NCI-H446 treated with DMSO at 0.1 percent for 48 hours (cell line): ENCODE data around the gene SCGB1D1.

ENCODE experiments used
- DNase-seq: peaks from one replicate; lab custom pipeline; 2025; lab: John Stamatoyannopoulos, UW

Gene SCGB1D1

GRCh38 chr11:62233730-62234129 is 43.7 kb downstream of the SCGB1D1 start:
- no peak for DNase-seq

DNA sequence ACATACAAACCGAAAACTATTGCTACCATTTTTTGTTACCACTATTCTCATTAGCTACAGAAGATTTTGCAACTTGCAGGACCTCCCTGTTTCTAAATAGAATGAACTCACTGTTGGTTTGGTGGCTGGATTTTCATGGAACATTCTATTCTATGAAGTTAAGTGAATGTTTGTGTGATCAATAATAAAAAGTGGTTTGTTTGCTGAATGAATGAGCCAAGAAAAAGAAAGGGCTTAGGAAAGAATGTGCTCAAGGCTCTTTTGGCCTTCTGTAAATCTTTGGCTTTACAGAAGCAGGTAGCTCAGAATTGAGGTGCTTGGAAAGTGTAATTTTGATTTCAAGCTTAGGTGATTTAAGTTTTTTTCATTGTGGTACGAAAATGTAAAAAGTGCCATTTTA is 46.2 kb downstream of the SCGB1D1 start:
- no peak for DNase-seq

DNA sequence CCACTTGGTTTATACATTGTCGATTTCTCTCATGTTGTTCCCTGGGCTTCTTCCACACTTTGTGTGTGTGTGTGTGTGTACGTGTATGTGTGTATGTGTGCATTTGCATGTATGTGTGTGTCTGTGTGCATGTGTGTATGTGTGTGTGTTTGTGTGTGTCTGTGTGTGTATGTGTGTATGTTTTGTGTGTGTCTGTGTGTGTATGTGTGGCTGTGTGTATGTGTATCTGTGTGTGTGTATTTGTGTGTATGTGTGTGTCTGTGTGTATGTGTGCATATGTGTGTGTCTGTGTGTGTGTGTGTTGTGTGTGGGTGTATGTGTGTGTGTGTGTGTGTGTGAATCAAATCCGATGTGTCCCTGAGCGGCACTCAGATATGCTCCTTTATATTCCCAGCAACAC is 47.5 kb downstream of the SCGB1D1 start:
- DNase-seq = no peak

GRCh38 chr11:62238151-62238550 is 48.1 kb downstream of the SCGB1D1 start:
- no peak for DNase-seq

DNA sequence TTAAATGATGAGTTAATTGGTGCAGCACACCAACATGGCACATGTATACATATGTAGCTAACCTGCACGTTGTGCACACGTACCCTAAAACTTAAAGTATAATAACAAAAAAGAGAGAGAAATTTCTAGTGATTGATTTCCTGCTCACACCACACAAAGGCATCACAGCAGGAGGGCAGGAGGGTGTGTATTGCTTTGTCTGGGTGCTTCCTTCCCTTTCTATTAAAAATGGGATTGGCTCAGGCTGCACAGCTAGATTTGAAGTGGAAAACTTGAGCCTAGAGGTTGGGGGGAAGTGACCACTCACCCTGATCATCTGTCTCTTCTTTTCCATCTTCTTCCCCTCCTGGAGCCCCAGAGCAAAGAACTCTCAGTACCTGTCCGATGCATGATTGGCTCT is 51.1 kb downstream of the SCGB1D1 start:
- DNase-seq = no peak

- DNase-seq = peak; percentile 31
These were observed 52.0 kb downstream of the SCGB1D1 start, which contains the start of gene SCGB1D2 for GRCh38 chr11:62242021-62242420. Gene SCGB1D2, plus strand, starts transcription at chr11:62242239. Its CDS starts 69 bp downstream, at chr11:62242308.
